Measurements from ENCODE around the gene LPP.

DNA sequence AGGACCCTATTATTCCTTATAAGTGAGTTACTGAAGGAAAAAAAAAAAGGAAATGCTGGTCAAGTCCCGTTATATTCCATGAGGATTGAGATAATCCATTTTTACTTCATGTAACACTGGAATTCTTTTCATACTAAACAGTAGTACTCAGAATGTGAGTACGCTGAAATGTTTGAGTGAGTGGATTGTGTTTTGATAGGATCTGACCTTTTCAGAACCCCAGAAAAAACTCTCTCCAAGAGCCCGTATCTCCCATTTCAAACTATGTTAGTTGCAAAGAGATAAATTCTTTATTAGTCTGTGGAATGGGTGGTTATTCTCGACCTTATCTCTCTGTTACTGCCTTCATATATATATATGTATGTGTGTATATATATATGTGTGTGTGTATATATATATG is 2.5 kb upstream of the LPP start:
- TF ChIP-seq CTCF (IDR thresholded peaks at IDR 0.05), result no peak
- TF ChIP-seq EZH2 (IDR thresholded peaks at IDR 0.05; ENCODE audit: borderline replicate concordance, insufficient read depth, low read depth, low read length, poor library complexity, severe bottlenecking), result no peak
